Superior temporal gyrus (tissue), 1 donor: ENCODE data around the gene VOPP1.
"Not testable (repeated sequence)": the region's sequence is repeated elsewhere in the genome, so short reads cannot be mapped to it uniquely, and the experiment has no call there.

ENCODE experiments used
- DNase-seq: peaks from one replicate; pipeline ENCODE4 v3.0.0-alpha.2; 2016; ENCODE audit errors: extremely low spot score

The VOPP1 gene

DNA sequence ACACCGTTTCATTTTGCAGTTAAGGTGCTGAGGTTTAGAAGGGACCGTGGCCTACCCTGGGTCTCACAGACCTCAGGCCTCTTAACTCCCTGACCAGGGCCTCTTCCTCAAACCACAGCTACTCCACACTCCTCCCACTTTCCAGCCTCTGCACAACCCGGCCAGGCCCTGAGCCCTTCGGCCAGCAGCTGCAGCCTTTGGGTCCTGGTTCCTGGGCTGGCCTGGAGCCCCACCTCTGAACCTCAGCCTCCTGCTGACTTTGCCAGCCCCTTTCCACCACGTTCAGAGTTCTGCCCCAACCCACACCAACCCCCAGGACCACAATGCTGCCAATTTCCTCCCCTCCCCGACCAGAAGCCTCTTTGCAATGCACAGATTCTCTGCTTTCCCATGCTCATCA lies 84.1 kb downstream of the VOPP1 start:
- no peak for DNase-seq

DNA sequence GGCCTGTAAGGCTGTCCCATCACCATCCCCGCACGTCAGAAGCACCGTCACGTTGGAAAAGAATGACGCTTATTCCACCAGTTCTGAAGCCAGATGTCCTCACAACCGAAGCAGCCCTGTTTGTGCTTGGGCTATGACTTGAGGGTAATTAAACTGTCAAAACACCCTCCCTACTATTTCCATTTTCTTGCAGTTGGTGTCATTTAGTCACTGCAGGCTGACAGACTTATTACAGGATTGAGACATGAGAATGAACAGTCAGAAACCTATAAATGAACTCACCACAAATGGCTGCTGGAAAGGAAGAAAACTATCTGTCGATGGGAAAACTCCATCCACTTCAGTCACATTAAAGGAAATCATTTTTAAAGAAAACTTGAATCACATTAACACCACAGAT lies 85.3 kb downstream of the VOPP1 start:
- DNase-seq: no peak

- no peak for DNase-seq
Observed at GRCh38 chr7:55486192-55486590, 86.1 kb downstream of the VOPP1 start.

DNA sequence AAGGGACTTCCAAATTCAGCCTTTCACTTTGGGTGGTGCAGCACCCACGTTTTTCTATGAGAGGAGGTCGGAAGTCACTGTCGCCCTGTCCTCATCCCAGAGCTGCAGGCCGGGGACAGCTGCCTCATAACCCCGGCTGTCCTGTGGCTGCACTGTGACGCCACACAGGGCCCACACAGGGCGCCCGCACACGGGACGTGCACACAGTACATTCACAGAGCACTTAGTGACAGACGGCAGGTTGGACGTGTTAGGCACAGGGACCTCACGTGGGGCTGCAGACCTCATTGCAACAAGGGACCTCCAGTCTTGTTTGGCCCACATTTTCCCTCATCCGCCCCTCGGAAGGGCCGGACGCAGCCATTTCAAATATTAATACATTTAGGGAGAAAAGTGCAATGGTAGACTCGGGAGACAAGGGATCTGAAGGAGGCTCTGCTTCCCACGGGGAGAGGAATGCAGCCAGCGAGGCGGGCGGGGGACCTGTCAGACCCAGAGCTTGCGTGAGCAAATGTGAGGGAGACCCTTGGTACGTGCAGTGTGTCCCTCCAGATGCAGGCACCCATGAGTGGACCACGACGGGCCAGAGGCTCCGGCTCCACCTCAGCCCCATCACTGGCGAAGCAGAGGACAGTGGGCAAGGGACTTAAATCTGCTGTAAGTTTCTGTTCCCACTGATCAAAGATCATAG lies 86.7 kb downstream of the VOPP1 start:
- no peak for DNase-seq

- DNase-seq: no peak
Observed at GRCh38 chr7:55484834-55485233, 87.5 kb downstream of the VOPP1 start.

GRCh38 chr7:55484241-55484640 lies 88.1 kb downstream of the VOPP1 start:
- DNase-seq: no peak

GRCh38 chr7:55483046-55483445 lies 89.3 kb downstream of the VOPP1 start:
- DNase-seq: no peak

GRCh38 chr7:55481155-55481554 lies 91.1 kb downstream of the VOPP1 start:
- no peak for DNase-seq

DNA sequence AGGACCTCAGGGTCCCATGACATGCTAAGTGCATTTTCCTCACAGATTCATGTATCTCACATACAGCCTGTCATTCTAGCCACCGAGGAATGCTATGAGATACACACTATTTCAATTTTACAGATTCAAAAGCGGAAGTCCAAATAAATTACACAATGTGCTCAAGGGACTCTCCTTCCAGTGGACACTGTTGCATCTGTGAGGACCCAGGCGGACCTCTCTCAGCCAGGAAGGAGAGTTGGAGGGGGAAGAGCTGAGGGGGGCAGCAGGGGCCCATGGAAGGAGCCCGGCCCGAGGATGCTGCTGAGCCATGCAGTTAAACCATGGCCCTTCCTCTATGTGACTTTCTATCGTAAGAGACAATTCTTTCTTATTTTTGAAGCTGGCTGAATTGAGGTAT lies 93.6 kb downstream of the VOPP1 start:
- DNase-seq: no peak

DNA sequence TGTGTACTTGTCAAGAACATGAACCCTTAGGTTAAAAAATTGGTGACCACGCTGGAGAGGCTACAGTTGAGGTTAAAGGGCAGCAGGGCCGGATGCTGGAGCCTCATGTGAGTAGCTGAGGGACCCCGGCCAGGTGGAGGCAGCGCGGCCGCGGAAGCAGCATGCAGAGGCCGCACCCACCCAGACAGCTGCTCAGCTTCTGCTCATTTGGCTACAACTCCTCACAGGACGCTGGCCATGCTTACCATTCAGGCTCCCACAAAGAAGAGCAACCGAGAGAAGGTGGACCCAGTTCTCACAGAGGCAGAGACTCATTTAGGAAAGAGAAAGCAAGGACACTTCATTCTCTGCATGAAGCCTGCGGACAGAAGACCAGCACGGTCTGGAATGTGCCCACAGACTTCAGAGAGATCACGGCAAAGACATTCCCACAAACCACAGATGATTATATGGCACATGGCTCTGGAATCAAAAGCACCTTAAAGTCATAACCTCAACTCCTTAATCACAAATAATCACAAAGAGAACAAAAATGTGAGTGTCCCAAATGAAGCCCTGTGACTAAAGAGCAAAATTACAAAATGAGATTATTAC lies 94.4 kb downstream of the VOPP1 start:
- no peak for DNase-seq

DNA sequence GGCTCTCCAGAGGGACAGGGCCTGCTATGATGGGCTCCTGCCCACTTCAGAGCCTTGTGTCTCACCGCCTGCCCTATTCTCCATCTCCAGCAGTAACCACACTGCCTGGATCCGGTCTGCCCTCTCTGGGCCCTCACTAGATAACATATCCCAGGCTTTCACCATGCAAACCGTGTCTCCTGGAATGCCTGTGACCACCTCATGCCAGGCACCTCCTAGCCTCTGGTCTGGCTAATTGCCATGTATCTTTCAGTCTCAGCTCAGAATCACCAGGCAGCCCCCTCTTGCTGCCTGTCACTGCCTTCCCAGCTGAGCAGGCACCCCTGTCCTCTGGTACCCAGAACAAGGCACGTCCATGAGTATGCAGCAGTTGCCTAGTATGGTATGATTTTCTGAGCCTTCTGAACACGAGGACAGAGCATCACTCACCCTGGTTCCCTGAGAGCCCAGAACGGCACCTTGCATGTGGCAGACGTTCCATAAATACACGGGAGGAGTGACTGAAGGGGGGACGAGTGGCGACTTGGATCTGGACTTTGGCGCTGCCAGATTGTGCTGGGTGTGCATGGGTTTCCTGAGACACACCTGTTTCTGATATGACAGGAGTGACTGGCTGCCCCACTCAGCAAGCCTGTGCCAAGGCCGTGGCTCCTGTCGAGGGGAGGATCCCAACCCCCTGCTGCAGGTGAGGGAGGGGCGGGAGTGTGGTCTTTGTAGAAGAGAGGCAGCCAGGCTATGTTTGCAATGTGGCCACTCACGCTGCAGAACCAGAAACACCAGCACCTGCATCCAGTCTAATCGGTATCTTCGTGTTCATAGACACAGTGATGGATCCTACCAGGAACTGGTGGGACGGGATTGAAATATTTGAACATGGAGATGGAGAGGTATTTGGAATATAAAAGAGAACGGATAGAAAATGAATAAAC lies 95.2 kb downstream of the VOPP1 start:
- DNase-seq: no peak

GRCh38 chr7:55475855-55476803 lies 96.2 kb downstream of the VOPP1 start:
- no peak for DNase-seq

DNA sequence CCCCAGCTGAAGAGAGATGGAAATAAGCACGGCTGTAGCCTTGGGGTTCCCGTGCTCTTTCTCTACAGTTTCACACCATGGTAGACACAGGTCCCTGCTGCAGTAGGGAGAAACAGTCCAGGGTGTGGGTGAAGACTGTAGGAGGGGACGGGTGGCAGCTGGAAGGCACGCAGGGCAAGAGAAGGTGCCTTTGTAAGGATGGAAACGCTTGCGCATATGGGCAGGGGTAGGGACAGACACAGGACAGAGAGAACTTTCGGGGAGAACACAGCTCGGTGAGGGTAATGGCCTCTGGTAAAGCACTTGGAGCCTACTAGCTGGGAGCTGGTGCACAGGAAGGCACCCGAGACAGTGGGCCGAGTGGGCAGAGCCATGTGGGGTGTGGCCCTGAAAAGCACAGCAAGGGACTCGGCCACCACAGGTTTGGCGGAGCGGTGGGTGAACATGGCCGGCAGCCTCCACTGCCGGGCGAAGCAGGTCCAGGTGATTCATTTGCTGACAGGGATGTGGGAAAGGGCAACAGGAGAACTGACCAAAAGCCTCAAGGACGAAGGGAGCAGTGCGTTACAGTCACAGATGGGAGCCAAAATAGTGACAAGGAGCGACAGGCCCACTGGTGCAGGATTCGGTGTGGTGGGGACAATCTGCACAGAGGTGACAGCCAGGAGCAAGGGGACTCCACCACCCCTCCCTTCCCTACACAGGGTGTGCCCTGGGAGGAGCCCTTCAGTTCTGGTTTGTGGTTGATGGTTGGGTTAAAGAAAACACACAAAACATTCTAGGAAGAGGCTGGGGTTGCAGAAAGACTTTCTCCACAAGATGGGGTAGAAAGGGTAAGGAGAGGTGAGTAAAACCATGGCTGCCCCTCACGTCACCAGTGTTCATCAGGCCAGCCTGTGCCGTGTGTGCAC lies 97.1 kb downstream of the VOPP1 start:
- DNase-seq: no peak

GRCh38 chr7:55473932-55474331 lies 98.4 kb downstream of the VOPP1 start:
- no peak for DNase-seq

GRCh38 chr7:55472928-55473725 lies 99.2 kb downstream of the VOPP1 start:
- no peak for DNase-seq

DNA sequence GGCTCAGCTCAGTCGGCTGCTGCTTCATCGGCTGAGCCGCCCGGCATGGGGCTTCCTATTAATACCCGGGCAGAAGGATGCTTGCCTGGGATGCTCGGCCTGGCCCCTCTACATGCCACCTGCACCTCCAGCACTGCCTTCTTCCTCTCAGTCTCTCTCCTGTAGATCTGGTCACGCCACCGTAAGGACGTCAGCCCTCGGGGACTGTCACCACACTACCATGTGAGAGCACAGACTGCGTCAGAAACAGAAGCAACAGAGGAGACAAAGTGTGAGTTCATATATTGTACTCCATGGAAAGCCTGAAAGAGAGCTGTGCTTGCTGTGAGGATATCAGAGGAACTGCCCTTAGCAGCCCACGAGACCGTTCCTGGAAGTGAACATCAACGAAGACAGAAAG lies 99.9 kb downstream of the VOPP1 start:
- DNase-seq: not testable (repeated sequence)

- not testable (repeated sequence) for DNase-seq
Observed at GRCh38 chr7:55471594-55471993, 100.7 kb downstream of the VOPP1 start.

DNA sequence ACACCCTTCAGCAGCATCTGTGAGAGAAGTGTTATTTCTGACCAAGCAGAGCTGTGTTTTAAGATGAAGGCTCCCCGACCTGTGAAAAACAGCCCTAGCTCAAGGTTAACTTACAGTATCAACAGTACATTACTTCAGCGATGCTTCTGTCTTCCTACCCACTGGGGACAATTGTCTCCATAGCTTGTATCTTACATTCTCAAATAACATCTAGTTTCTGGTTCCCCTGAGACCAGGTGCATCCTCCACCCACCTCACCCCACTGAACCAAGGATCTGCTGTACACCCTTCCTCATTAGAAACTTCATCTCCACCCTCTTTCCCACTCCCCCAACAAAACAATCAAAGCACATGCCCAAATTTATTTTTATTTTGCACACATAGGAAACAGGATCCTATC lies 102.0 kb downstream of the VOPP1 start:
- no peak for DNase-seq

GRCh38 chr7:55469721-55470120 lies 102.6 kb downstream of the VOPP1 start:
- no peak for DNase-seq

GRCh38 chr7:55469271-55469681 lies 103.0 kb downstream of the VOPP1 start:
- DNase-seq: peak; percentile 60
